HCT116 (cell line): Measurements from ENCODE around the gene ADAM8.

Source experiments
- JUND ChIP-seq: IDR thresholded peaks from 2 replicates; pipeline ENCODE4 v1.6.1; 2012
- POLR2AphosphoS5 ChIP-seq: IDR thresholded peaks from 2 replicates; pipeline ENCODE4 v1.6.1; 2011; ENCODE audit warnings: mild to moderate bottlenecking, low read depth, low read length, moderate library complexity
- YY1 ChIP-seq: IDR thresholded peaks from 2 replicates; pipeline ENCODE4 v1.6.1; 2011; ENCODE audit warnings: low read length, low read depth, moderate library complexity, mild to moderate bottlenecking; ENCODE audit not compliant: insufficient replicate concordance; ENCODE audit errors: extremely low read depth
- TF ChIP-seq, protein P1 (sequence below), 3 experiments: fragments of 200-600 bp in 1 of 3; sonication (generic) in 1 of 3; IDR thresholded peaks in 2 of 3; conservative IDR thresholded peaks in 1 of 3; 2 replicates each; pipeline ENCODE4 v1.5.1; 2012 to 2017; ENCODE audit warnings: low read depth in 2 of 3, low read length in 2 of 3, antibody characterized with exemption in 1 of 3, borderline replicate concordance in 1 of 3, control low read depth in 1 of 3, mild to moderate bottlenecking in 1 of 3, mixed read lengths in 1 of 3, mixed run types in 1 of 3, moderate library complexity in 1 of 3; ENCODE audit not compliant: insufficient read depth in 1 of 3

DNA sequence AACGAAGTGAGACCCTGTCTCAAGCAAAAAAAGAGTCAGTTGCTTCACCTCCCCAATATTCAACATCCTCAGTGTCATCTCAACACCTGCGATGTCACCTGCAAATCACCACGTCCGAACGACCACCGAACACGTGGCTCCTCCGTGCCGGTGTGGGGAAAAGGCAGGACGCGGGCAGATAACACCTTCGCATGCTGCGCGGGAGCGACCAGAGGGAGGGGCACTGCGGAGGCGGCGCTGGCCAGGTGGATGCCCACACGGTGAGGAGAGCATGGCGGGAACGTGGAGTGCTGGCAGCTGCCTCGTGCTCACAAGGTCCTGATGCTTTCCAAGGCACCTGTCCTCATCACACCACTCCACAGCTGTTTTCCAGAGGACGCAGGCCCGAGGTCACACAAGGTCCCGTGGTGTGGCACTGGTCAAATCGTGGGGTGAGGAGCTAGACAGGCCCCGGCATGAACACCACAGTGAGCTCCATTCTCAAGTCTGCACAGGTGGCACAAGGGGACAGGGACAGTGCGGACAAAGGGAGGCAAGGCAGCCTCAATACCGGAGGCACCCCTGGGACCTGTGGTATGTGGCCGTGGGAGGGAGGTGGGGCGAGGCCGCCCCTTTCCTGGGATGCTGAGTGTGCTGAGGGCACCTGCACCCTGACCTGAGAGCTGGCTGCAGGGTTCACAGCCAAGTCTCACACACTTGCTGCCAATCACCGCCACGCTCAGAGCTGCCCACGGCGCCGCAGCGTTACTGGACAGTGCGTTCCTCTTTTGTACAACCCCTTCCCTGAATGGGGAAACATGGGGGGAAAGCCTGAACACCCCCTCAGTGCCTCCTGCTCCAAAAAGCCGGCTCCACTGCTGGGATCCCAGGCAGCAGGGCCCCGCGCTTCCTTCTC is 19.0 kb upstream of the ADAM8 start:
- TF ChIP-seq POLR2AphosphoS5 = no peak
- TF ChIP-seq, protein P1, sequence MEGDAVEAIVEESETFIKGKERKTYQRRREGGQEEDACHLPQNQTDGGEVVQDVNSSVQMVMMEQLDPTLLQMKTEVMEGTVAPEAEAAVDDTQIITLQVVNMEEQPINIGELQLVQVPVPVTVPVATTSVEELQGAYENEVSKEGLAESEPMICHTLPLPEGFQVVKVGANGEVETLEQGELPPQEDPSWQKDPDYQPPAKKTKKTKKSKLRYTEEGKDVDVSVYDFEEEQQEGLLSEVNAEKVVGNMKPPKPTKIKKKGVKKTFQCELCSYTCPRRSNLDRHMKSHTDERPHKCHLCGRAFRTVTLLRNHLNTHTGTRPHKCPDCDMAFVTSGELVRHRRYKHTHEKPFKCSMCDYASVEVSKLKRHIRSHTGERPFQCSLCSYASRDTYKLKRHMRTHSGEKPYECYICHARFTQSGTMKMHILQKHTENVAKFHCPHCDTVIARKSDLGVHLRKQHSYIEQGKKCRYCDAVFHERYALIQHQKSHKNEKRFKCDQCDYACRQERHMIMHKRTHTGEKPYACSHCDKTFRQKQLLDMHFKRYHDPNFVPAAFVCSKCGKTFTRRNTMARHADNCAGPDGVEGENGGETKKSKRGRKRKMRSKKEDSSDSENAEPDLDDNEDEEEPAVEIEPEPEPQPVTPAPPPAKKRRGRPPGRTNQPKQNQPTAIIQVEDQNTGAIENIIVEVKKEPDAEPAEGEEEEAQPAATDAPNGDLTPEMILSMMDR (IDR thresholded peaks at IDR 0.05 in 2 of 3, conservative IDR thresholded peaks at IDR 0.05 in 1 of 3; ENCODE audit: borderline replicate concordance in 1 of 3, insufficient read depth in 1 of 3, low read depth in 2 of 3, low read length in 2 of 3) = no peak
- TF ChIP-seq YY1 = no peak
- TF ChIP-seq JUND = no peak
